ENCODE data around the gene NAA15. TPM values are rescaled to one million over a fixed set of nuclear protein-coding genes. Genes with fewer than 3 reads are reported as not detected.
"Not testable (repeated sequence)": the region's sequence is repeated elsewhere in the genome, so short reads cannot be mapped to it uniquely, and the experiment has no call there.

Gene NAA15
- 10 to 100 TPM; 33.9 to 35.4 TPM for total RNA-seq
- polyA plus RNA-seq (ENCODE audit: insufficient read depth, low read depth, low replicate concordance) = 16.8 TPM
- long read RNA-seq, donor 1, full-length matches to known transcripts = 1 of 1 reads
- long read RNA-seq, donor 1, partial matches to known transcripts = 0 of 1 reads
- long read RNA-seq, donor 1, other reads (novel, unspliced or antisense) = 0 of 1 reads
- long read RNA-seq, donor 2, full-length matches to known transcripts = 1 of 1 reads
- long read RNA-seq, donor 2, partial matches to known transcripts = 0 of 1 reads
- long read RNA-seq, donor 2, other reads (novel, unspliced or antisense) = 0 of 1 reads

GRCh38 chr4:139301113-139301820, at the start of gene NAA15:
Gene NAA15, plus strand, starts transcription at chr4:139301505. Its CDS starts 273 bp downstream, at chr4:139301778.
- H3K4me1 ChIP-seq = peaks cover 20% of the 10 kb centered on the region
- intact Hi-C loops (cut with DNase I; ENCODE audit: low total_unique reads) = no loop called here
- peak; percentile 98 for DNase-seq
- no peaks in the 10 kb centered on the region for H3K36me3 ChIP-seq (ENCODE audit: low read depth, missing control alignments)
- H3K9me3 ChIP-seq = no peaks in the 10 kb centered on the region
- peak within 1 kb of the TSS; percentile 87 to 98 for H3K4me3 ChIP-seq
- H3K27me3 ChIP-seq = no peaks in the 10 kb centered on the region
- peak within 1 kb of the TSS; percentile 93 for H3K27ac ChIP-seq
- TF ChIP-seq POLR2A (IDR thresholded peaks at IDR 0.05) (no peak), CTCF (IDR thresholded peaks at IDR 0.05) (no peak)
- 0 to 1% methylated on average over 45 to 59 of the region's 61 CpGs for WGBS, 2 donors

- Histone ChIP-seq H3K4me1 (no peaks in the 10 kb centered on the region), H3K27ac (no peak overlapping the region), H3K4me3 (no peak overlapping the region), H3K27me3 (no peaks in the 10 kb centered on the region), H3K36me3 (ENCODE audit: low read depth, missing control alignments) (no peaks in the 10 kb centered on the region), H3K9me3 (no peaks in the 10 kb centered on the region)
- TF ChIP-seq POLR2A (IDR thresholded peaks at IDR 0.05) (no peak), CTCF (IDR thresholded peaks at IDR 0.05) (no peak)
- no peak for DNase-seq
- intact Hi-C loops (cut with DNase I; ENCODE audit: low total_unique reads) = no loop called here
These were observed 48.3 kb upstream of the NAA15 start for GRCh38 chr4:139253046-139253445.

GRCh38 chr4:139253713-139254112, 47.6 kb upstream of the NAA15 start:
- Histone ChIP-seq H3K4me1 (no peaks in the 10 kb centered on the region), H3K27ac (no peak overlapping the region), H3K27me3 (no peaks in the 10 kb centered on the region), H3K4me3 (no peak overlapping the region), H3K9me3 (no peaks in the 10 kb centered on the region), H3K36me3 (ENCODE audit: low read depth, missing control alignments) (no peaks in the 10 kb centered on the region)
- intact Hi-C loops (cut with DNase I; ENCODE audit: low total_unique reads) = no loop called here
- no peak for DNase-seq
- whole genome bisulfite sequencing, 2 donors = 63 to 87% methylated on average over 3 of the region's 3 CpGs
- TF ChIP-seq POLR2A (IDR thresholded peaks at IDR 0.05) (no peak), CTCF (IDR thresholded peaks at IDR 0.05) (no peak)

GRCh38 chr4:139255581-139255980, 45.7 kb upstream of the NAA15 start:
- H3K27me3 ChIP-seq; H3K36me3 ChIP-seq (ENCODE audit: low read depth, missing control alignments); DNase-seq; intact Hi-C loops (cut with DNase I; ENCODE audit: low total_unique reads); H3K9me3 ChIP-seq; H3K4me3 ChIP-seq; H3K4me1 ChIP-seq; H3K27ac ChIP-seq: not testable (repeated sequence)
- 90 to 96% methylated on average over 6 of the region's 6 CpGs for WGBS, 2 donors

- no peak overlapping the region for H3K4me3 ChIP-seq
These were observed 45.0 kb upstream of the NAA15 start for GRCh38 chr4:139256349-139256748.

More at GRCh38 chr4:139256349-139256748, 45.0 kb upstream of the NAA15 start:
- H3K4me1 ChIP-seq = no peaks in the 10 kb centered on the region
- no peaks in the 10 kb centered on the region for H3K9me3 ChIP-seq
- intact Hi-C loops (cut with DNase I; ENCODE audit: low total_unique reads) = no loop called here
- no peak for DNase-seq
- H3K36me3 ChIP-seq (ENCODE audit: low read depth, missing control alignments) = no peaks in the 10 kb centered on the region
- WGBS, 2 donors = 52 to 62% methylated on average over 2 of the region's 2 CpGs
- TF ChIP-seq CTCF (IDR thresholded peaks at IDR 0.05) (no peak), POLR2A (IDR thresholded peaks at IDR 0.05) (no peak)
- H3K27me3 ChIP-seq = no peaks in the 10 kb centered on the region
- no peak overlapping the region for H3K27ac ChIP-seq
